Measurements from ENCODE around the gene ZCCHC14.

Gene ZCCHC14

DNA sequence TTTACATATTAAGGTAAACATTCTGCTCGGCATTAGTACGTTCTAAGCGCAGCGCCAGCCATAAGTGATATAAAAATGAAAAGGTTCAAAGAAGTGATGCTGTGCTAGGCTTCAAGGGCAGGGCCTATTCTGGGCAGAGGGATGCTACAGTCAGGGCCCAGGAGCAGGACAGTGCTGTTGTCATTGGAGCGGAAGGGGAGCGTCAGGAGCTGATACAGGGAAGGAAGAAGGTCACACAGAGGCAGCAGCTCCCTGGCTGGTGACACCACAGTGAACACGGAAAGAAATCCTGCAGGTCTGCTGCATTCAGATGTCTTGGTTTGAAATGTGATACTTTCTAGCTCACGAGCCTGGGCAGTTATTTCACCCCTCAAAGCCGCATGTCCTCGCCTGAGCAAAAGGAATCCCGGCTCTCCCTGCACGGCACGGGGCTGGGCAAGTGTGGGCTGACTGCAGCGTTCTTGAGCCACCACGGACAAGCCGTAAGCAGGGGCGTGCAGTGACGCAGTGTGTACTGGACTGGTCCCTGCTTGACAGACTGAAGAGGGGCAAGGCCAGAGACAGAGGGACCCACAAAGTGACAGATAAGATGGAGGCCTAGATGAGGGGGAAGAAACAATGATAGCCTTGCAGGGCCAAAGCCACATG, 41.1 kb downstream of the ZCCHC14 start:
- no peak for DNase-seq

DNA sequence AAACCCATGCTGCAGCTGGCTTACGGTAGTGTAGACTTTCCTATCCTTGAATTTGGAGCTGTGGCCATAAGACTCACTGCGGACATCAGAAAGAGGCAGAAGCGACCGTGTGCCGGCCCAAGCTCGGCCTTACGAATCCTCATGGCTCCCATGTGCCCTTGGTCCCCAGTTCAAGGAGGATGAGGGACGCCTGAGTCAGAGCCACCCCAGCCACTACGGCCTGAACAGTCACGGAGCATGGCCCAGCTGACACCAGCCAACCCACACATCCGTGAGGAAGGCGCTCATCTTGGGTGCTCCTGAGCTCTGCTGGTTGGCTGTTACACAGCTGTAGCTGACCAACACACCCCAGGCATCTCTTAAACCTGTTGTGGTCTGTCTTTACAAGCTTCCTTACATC, 44.0 kb downstream of the ZCCHC14 start:
- no peak for DNase-seq

DNA sequence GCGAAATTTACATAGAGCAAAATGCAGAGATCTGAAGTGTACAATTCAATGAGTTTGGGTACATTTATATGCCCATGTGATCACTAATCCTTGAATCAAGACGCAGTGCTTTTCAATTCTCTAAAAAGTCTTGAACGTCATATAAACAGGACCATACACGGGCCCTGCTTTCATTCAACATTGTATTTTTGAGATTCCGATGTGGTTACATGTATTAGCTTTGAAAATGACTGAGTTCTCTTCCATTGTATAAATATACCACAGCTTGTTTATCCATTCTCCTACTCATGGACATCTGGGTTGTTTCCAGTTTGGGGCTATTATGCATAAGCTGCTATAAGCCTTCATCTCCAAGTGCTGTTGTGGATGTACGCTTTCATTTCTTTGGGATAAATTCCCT, 45.5 kb downstream of the ZCCHC14 start:
- no peak for DNase-seq

DNA sequence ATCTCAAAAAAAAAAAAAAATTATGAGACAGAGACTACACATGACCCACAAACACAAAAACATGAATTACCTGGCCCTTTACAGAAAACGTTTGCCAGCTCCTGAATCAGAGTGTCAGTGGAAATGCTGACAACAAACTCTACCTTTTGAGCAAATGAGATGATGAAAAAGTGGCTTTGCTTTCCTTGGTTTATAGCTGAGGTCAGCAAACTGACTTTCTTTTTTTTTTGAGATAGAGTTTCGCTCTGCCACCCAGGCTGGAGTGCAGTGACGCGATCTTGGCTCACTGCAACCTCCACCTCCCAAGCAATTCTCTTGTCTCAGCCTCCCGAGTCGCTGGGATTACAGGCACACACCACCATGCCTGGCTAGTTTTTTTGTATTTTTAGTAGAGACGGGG, 46.3 kb downstream of the ZCCHC14 start:
- DNase-seq = no peak

DNA sequence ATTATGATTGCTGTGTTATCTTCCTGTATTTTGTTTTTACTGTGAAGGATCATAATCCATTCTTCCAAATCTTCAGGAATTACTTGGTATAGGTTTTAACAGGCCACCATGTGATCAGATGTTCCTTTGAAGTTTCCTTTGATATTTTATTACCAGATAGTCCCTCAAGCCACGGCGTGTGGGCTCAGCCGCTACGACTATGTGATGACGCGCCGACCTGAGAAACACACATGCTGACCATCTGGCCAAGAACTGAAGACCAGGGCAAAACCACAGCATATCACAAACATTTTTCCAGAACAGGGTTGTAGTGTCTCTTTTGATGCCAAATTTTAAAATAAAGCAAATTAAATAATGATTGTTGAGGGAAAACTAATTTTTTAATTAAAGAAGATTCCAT, 47.3 kb downstream of the ZCCHC14 start:
- no peak for DNase-seq

DNA sequence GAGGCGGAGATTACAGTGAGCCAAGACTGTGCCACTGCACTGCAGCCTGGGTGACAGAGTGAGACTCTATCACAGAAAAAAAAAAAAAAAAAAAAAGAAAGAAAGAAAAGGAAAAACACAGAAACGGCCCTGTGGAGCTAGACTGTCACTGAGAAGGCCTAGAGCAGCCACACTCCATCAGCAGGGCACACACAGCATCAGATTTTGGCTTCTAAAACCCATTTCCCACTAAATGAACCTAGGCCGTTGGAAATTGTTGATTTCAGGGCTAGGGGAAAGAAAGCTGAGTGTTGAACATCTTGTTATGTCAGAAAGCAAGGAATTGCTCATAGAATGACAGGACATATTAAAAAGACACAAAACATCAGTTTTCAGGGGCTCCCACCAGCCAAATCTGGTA, 48.9 kb downstream of the ZCCHC14 start:
- no peak for DNase-seq

DNA sequence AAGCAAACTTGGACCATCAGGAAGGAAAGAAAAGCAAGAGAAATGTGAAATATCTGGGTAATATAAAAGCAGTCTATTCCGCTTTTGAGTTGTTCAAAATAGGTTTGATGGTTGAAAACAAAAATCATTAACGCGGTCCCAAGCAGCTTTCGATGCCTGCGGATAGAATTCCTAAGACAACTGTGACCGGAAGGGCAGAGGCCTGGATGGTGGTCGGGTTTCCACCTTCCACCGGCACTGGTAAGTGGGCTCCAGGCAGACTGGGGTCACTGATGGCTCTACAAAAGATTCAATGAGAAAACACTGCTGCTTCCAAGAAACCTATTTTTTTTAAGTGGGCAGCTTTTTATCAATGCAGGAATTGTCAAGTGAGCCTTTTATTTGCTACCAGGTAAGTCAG, 49.8 kb downstream of the ZCCHC14 start:
- DNase-seq = no peak

DNA sequence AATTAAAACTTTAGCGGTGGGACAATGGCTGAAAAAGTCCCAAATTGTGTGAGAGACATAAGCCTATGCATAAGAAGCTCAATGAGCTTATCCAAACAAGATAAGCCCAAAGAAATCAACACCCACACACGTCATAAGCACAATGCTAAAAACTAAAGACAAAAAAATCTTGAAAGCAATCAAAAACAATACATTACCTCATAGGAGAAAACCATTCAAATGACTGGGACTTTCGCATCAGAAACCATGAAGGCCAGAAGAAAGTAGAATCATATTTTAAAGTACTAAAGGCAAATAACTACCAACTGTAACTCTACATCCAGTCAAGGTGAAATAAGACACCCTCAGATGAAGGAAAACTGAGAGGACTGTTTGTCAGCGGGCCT, 50.2 kb downstream of the ZCCHC14 start:
- no peak for DNase-seq

DNA sequence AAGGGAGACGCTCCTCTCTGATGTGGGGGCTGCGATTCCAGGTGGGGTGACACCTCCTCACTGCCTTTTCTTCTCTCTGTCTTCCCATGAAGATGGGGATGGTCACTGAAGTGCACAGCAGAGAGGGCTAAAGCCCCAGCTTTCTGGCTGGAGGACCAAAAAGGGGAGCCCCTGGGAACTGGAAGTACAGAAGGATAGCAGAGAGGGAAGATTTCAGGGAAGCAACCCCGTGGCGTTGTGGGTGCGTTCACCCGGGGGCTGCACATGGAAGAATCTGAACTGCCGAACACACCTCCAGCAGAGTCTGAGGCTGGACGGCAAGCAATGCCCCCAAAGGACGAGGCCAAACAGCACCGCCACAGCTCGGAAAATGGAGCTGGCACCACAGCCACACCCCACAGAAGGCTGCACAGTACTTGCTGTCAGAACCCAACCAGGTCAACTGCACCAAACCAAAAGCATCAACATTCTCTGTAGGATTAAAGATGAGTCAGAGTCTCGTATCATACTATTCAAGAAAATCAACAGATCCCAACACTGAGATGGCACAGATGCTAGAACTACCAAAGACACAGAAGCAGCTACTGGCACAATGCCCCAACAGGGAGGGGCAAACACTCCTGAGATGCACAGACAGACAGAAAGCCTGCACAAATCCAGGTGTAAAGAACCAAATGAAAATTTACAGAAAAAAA, 50.8 kb downstream of the ZCCHC14 start:
- DNase-seq = no peak

DNA sequence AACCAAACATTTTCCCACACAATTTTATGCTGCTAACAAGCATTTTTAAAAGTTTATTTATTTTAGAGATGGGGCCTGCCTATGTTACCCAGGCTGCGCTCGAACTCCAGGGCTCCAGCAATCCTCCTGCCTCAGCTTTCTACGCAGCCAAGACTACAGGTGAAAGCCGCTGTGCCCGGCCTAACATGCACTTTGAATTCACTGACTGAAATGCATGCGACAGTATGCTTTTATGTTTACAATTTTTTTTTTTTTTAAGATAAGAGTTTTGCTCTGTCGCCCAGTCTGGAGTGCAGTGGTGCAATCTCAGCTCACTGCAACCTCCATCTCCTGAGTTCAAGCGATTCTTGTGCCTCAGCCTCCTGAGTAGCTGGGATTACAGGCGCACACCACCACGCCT, 52.9 kb downstream of the ZCCHC14 start:
- DNase-seq = no peak

DNA sequence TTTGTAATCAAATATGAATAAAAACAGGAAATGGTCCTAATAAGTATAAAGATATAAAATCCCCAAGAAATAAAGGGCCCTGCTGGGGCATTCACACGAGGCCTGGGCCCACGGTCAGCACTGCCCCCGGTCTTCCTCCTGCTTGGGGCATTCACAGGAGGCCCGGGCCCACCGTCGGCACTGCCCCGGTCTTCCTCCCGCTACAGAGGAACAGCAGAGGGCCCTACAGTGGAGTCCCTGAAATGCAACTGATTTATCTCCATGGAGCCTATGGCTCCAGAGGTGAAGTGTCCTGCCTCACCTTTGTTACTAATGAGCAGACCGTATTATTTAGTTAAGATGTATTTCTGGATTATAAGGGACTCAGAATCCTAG, 54.2 kb downstream of the ZCCHC14 start:
- DNase-seq = no peak

DNA sequence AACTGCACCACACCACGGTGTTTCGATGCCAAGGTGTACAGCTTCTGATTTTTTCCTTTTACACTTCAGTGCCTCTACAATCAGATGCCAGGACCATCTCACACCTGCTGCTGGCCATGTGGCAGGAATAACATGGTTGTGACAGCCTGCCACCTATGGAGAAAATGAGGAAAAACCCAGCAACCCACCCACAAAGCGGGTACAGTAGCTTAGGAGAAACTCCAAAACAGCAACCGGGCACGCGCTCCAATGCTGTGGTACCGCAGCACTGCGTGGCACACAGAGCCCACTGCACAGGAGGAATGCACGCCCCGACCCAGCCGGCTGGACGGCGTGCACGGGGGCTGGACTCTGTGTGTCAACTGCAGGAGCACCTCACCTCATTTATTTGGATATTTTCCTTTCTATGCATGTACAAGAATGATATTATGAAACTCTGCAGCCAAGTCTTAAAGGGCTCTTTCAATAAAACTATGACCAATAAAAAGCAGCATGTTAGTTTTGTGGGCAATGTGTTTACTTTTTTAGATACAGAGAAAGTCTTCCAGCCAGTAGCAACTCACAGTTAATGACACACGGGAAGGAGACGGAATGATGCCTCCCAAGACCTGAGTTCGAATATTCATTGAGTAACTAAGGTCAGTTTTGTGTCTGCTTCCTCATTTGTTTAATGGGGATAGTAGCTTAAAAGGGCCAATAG, 54.8 kb downstream of the ZCCHC14 start:
- no peak for DNase-seq

DNA sequence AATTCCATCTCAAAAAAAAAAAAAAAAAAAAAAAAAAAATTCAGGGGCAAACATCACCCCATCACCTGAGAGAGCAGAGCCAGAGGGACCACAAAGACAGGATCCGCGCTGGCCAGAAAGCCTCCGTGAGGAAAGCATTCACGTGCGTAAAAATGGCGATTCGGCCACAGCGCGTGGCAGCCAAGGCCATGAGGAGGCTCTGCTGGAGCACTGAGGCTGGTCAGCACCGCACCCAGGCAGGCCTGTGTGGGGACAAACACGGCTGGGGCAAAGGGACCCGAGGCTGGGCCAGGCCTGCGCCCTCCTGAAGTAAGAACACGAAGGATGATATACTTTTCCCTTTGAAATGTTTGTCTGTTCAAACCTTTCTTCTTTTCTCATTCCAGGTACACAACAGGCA, 55.5 kb downstream of the ZCCHC14 start:
- DNase-seq = no peak

DNA sequence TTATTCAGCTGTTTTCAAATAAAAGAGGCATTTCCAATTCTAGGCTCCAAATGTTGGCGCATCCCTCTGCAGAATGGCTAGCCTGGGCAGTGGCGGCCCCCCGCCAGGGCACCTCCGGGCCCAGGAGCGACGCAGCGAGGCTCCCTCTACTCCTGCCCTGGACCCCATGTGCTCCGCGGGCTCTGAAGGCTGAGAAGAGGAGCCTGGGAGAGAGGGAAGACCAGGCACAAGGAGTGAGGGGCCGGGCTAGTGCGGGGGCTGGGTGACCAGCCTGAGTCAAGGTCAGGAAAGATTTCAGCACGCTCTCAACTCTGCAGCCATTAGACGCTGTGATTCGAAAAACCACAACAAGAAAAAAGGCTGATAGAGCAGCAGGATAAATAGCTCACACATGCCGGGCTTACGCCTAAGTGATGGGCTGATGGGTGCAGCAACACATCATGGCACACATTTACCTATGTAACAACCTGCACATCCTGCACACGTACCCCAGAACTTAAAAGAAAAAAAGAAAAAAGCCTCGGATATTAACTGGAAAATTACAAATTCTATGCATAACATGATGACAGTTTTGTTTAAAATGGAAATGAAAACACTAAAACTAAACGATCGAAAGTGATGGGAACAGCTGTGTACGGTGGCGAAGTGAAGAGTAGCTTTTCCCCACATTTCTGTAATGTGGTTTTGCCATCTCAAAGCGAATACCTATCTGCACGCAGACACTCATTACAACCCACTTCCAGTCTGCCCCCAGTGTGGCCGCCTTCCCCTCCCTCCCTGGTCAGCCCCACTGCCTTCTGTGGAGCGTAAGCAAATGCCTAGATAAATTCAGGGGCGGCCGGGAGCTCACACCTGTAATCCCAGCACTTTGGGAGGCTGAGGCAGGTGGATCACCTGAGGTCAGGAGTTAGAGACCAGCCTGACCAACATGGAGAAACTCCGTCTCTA, 56.3 kb downstream of the ZCCHC14 start:
- no peak for DNase-seq

DNA sequence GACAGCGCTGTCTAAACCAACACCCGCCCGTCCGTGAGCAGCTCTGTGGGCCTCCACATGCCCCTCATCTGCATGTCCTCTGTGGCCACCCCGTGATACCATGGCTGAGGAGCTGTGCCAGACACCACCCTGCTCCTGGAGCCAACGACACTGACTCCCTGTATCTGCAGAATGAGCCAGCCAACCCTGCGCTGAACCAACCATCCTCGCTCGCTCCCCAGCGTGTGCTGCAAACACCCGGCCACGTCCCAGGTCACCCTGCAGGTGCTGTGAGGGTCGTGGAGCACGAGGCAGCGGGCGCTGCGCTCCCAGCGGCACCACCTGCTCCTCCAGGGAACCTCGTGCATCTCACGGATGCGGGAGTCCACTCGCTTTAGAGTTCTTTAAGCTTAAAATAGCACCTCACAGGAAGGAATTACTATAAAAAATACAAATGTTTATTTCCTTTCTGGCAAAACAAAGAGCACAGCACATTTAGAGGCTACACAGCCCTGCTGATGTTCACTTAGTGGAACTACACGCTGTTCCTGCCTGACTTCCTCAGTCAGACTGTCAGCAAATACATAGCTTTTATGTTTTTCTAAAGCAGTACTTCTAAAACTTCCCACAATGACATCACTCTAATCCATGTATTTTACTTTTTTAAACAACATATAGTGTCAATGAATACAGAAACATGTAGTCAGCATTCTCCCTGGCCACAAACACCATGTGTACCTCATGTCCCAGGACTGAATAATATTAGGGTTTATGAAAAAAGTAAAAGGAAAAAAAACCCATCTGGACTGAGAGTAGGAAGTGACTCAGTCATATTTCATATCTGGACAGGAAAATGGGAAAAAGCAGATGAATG, 57.2 kb downstream of the ZCCHC14 start:
- DNase-seq = no peak

DNA sequence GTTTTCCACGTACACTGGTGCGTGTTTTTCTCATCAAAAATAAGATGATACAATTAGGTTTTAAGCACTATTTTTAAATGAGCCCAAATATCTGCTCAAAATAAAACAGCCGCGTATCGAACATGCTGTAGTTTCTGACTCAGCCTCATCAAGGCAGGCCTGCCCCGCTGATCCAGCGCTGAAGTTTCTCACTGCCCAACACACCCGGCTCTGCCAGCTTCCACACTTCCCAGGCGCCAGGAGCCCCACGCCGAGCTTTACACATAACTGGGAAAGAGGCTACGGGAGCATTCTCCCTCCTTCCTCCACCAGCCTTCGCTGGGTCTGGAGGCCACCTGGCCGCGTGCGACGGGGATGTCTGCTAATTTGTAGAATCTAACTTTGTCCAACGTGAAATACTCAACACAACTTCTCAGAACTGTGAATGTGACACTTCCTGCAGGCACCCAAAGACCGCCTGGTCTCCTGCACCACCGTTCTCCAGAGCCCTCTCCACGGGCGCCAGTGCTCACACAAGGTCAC, 58.6 kb downstream of the ZCCHC14 start:
- no peak for DNase-seq

DNA sequence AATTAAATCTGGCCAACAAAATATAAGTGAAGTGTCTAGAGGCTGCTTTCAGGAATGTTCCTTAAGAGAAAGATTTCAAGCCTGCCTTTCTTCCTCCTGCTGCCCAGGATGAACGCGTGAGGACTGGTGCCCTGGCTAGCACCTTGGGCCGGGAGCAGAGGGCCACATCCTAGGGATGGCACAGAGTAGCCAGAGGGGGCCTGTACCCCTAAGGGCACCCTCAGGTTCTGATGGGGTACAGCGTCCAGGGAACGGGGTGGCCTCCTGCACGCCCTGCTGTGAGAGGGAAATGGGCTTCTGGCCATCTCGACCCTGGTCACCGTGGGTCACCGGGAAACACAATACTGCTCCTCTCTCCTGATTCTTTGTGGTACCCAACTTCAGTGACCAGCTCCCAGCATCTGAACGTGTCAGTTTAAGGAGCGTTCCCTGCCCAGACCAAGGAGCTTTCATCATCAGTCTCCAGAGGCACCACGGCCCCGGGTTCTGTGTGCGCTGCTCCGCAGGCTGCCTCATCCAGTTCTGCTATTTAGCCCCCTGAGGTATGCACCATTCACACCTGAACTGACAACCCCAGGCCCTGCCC, 60.4 kb downstream of the ZCCHC14 start:
- no peak for DNase-seq

DNA sequence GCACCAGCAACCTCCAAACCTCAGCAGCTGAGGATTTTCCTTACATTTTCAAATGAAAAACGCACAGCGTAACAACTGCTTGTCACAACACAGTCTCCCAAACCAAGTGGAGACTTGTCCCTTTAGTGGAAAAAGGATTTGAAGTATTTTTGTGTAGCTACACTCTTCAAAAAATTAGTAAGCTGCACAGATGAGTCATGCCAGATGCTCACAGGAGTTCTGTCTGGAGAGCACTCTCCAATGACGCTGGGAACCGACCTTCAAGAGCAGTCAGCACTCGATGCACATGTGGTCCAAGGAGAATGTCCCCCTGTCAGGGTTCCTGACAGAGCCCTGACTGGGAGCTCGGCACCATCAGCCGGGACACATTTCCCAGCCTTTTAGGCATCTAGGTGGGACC, 60.9 kb downstream of the ZCCHC14 start:
- no peak for DNase-seq

DNA sequence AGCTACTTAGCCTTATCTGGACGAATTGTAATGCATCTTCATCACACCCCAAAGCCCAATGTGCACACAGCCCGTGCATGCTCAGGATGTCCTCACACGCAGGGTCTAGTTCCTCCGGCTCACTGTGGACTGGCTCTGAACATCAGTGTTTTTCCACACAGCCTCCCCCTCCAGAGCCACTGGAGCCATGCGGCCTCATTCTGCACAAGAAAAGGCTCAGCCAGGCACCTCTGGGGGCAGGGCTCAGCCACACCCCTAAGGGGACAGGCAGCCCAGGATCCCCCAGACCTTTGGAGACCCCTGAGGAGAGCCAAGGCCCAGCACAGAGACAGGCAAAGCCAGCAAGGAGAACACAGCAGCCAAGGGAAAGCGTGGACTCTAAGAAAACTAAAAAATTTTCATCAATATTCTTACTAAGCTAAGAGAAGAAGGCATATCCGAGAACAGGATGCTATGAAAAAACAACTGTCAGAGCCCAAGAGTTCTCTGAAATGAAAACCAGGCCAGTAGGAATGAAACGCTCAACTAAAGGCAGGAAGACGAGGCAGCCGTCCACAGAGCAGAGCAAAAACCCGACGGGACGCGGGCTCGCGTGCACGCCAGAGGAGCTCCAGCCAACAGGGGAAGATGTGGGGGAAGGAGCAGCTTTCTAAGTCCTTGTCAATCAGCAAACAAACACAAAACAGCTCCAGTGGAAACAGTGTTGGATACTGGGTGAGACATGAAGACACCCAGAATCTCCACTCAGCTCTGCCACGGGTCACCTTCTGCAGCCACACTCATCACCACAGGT, 66.2 kb downstream of the ZCCHC14 start:
- no peak for DNase-seq

DNA sequence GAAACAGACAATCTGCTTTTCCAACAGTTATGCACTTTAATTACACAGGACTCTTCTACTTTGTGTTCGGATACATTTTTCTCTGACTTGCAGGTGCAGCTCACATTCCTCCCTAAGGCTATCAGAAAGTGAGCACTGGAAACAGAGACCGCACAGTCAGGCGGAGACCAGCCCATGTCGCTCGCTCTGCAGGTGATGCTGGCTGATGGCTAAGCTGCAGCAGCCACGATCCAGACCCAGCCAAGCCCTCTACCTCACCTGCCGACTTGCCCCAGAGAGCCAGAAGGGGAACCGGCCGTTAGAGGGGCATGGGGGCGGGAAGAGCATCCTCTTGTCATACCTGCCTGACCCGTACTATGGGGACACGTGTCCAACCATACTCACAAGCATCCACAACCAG, 66.9 kb downstream of the ZCCHC14 start:
- DNase-seq = no peak

DNA sequence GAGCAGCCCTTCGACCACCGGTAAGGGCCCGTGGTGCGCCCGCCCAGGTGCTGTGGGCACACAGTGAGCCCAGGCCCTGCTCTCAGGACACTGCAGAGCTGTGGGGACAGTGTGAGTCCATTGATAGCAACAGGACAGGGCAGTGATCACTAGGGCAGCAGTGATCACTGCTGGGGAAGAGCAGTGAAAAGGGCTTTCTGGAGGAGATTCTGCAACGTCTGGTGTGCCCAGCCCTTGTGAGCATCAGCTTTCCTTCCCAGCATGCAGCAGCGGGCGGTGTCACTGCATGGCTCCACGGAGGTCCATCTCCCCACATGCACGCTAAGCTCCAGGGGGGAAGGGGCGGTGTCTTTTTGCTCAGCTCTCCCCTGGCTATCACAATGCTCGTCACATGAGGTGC, 68.6 kb downstream of the ZCCHC14 start:
- no peak for DNase-seq

All from AML-193 (cell line).